ENCODE data around the gene NIN.
A peak's percentile ranks its signal among the peaks of the same experiment; 100 is the strongest.
"Not testable (repeated sequence)": the region's sequence is repeated elsewhere in the genome, so short reads cannot be mapped to it uniquely, and the experiment has no call there.

NIN gene

DNA sequence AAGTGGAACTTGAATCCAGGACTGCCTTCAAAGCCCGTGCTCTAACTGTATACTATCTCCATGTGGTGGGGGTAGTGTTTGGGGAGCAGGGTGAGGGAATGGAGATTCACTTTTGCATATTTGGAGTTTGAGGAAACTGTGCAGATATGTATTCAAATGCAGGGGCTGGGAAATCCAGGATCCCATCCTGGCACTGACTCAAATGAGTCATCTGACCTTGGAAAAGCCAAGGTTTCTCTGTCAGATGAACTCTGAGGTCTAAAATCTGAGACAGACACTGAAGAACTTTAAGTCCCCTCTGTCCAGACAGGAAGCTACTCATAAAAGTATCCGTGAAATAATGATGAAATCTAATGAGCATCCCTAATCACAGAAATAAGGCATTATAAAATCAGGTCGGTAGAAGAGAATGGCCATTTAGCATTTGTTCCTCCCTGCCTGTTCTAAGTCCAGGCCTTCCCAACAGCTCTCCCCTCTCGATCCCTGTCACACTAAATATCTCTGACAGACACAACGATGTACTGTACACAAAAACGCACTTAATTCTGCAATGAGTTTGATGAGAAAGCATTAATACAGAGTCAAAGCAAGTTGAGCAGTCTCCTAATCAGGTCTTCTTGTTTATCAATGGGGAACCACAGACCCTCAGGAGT, 14.4 kb downstream of the NIN start:
- Histone ChIP-seq H3K4me1 (ENCODE audit: control insufficient read depth, insufficient read depth, low read length, unreplicated experiment) (peaks cover 14% of the 10 kb centered on the region), H3K36me3 (ENCODE audit: insufficient read depth, low read length) (no peaks in the 10 kb centered on the region; the same call in 1 of the 2 replicates), H3K79me2 (ENCODE audit: control insufficient read depth, insufficient read depth, low read length, unreplicated experiment) (peaks cover 11% of the 10 kb centered on the region), H3K27me3 (ENCODE audit: insufficient read depth, low read length) (no peaks in the 10 kb centered on the region), H2AFZ (ENCODE audit: low read length, unreplicated experiment) (no peak overlapping the region), H3K4me3 (ENCODE audit: low read depth, low read length) (peak overlapping the region; percentile 16; the same call in 1 of the 2 replicates), H3K27ac (ENCODE audit: low read depth, low read length) (peak overlapping the region; percentile 33; the same call in 1 of the 2 replicates)

DNA sequence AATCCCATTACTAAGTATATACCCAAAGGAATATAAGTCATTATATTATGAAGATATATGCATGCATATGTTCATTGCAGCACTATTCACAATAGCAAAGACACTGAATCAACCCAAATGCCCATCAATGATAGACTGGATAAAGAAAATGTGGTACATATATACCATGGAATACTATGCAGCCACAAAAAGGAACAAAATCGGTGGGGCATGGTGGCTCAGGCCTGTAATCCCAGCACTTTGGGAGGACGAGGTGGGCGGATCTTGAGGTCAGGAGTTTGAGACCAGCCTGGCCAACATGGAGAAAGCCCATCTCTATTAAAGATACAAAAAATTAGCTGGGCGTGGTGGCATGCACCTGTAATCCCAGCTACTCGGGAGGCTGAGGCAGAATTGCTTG, 15.4 kb downstream of the NIN start:
- H3K4me1 ChIP-seq (ENCODE audit: control insufficient read depth, insufficient read depth, low read length, unreplicated experiment): peaks cover 14% of the 10 kb centered on the region
- H3K27me3 ChIP-seq (ENCODE audit: insufficient read depth, low read length); H3K27ac ChIP-seq (ENCODE audit: low read depth, low read length); H2AFZ ChIP-seq (ENCODE audit: low read length, unreplicated experiment); H3K79me2 ChIP-seq (ENCODE audit: control insufficient read depth, insufficient read depth, low read length, unreplicated experiment); H3K4me3 ChIP-seq (ENCODE audit: low read depth, low read length); H3K36me3 ChIP-seq (ENCODE audit: insufficient read depth, low read length): not testable (repeated sequence)

DNA sequence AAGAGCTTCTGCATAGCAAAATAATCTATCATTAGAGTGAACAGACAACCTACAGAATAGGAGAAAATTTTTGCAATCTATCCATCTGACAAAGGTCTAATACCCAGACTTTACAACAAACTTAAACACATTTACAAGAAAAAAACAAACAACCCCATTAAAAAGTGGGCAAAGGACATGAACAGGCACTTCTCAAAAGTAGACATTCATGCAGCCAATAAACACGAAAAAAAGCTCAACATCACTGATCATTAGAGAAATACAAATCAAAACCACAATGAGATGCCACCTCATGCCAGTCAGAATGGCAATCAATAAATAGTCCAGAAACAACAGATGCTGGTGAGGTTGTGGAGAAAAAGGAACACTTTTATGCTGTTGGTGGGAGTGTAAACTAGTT, 15.9 kb downstream of the NIN start:
- H3K4me1 ChIP-seq (ENCODE audit: control insufficient read depth, insufficient read depth, low read length, unreplicated experiment): peaks cover 14% of the 10 kb centered on the region
- H3K27ac ChIP-seq (ENCODE audit: low read depth, low read length); H3K79me2 ChIP-seq (ENCODE audit: control insufficient read depth, insufficient read depth, low read length, unreplicated experiment); H3K36me3 ChIP-seq (ENCODE audit: insufficient read depth, low read length); H3K27me3 ChIP-seq (ENCODE audit: insufficient read depth, low read length); H3K4me3 ChIP-seq (ENCODE audit: low read depth, low read length); H2AFZ ChIP-seq (ENCODE audit: low read length, unreplicated experiment): not testable (repeated sequence)

DNA sequence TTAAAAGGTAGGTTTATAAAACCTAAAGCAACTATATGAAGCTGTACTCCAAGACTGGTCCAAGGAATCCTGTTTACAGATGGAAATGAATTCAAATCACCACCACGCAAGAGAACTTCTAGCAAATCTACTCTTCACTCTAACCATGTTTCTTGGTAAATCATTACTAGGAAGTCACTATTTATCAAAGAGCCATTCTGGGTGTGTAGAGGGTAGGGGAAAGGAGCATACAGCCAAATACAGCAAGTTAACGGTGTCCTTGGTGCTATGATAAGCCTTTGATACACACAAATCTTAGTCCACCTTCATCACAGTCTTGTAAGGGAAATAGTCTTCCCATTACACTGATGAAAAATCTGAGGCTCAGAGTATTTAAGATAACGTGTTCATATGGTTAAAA, 16.8 kb downstream of the NIN start:
- Histone ChIP-seq H2AFZ (ENCODE audit: low read length, unreplicated experiment) (no peak overlapping the region), H3K4me1 (ENCODE audit: control insufficient read depth, insufficient read depth, low read length, unreplicated experiment) (peaks cover 14% of the 10 kb centered on the region), H3K79me2 (ENCODE audit: control insufficient read depth, insufficient read depth, low read length, unreplicated experiment) (peaks cover 4% of the 10 kb centered on the region), H3K27ac (ENCODE audit: low read depth, low read length) (no peak overlapping the region), H3K4me3 (ENCODE audit: low read depth, low read length) (no peak overlapping the region), H3K36me3 (ENCODE audit: insufficient read depth, low read length) (no peaks in the 10 kb centered on the region; the same call in 1 of the 2 replicates), H3K27me3 (ENCODE audit: insufficient read depth, low read length) (no peaks in the 10 kb centered on the region)

DNA sequence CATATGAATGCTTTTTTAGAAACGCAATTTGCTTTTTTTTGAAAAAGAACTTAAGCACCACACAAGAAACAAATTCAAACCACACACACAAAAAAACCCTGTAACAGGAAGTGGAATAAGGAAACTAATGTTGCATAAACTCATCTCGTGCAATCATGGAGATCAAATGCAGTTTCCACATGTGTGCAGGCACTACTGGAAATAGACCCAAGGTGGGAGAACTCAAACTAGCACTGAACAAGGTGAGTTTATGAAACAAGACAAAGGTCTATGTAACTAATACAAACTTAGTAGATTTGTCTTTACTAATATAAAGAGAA, 17.5 kb downstream of the NIN start:
- Histone ChIP-seq H3K4me3 (ENCODE audit: low read depth, low read length) (no peak overlapping the region), H3K79me2 (ENCODE audit: control insufficient read depth, insufficient read depth, low read length, unreplicated experiment) (peaks cover 4% of the 10 kb centered on the region), H3K27ac (ENCODE audit: low read depth, low read length) (no peak overlapping the region), H3K4me1 (ENCODE audit: control insufficient read depth, insufficient read depth, low read length, unreplicated experiment) (peaks cover 14% of the 10 kb centered on the region), H3K36me3 (ENCODE audit: insufficient read depth, low read length) (no peaks in the 10 kb centered on the region; the same call in 1 of the 2 replicates), H3K27me3 (ENCODE audit: insufficient read depth, low read length) (no peaks in the 10 kb centered on the region), H2AFZ (ENCODE audit: low read length, unreplicated experiment) (no peak overlapping the region)

DNA sequence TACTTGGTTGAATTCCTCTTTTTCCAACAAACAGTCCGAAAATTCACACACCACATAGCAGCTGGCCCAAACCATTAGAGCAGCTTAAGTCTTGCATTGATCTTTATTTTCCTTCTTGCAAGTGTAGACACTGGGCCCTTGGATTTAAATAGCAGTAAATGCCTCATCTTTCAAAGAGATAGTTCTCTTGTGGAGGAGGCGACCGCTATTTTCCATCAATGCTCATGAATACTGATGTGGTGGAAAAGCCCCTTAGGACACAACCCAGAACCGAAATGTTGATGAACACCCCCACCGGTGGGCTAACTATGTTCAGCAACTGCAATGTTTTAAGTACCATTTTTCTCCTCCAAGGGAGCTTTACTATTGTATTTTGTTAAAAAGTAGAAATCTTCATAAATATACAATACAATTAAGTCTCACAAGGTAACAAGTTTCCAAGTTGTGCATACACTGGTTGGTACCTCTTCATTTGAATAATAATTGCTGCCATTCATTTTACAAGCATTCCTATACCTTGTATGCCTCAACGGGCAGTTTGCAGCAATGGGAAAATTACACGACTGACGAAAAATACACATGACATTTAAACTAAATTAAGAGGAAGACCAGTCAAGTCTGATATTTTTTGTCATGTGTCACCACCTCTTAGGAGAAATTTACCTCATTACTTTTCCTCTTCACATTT, 18.0 kb downstream of the NIN start:
- Histone ChIP-seq H3K4me3 (ENCODE audit: low read depth, low read length) (no peak overlapping the region), H2AFZ (ENCODE audit: low read length, unreplicated experiment) (no peak overlapping the region), H3K27ac (ENCODE audit: low read depth, low read length) (no peak overlapping the region), H3K4me1 (ENCODE audit: control insufficient read depth, insufficient read depth, low read length, unreplicated experiment) (peaks cover 14% of the 10 kb centered on the region), H3K79me2 (ENCODE audit: control insufficient read depth, insufficient read depth, low read length, unreplicated experiment) (peaks cover 4% of the 10 kb centered on the region), H3K36me3 (ENCODE audit: insufficient read depth, low read length) (no peaks in the 10 kb centered on the region; the same call in 1 of the 2 replicates), H3K27me3 (ENCODE audit: insufficient read depth, low read length) (no peaks in the 10 kb centered on the region)

DNA sequence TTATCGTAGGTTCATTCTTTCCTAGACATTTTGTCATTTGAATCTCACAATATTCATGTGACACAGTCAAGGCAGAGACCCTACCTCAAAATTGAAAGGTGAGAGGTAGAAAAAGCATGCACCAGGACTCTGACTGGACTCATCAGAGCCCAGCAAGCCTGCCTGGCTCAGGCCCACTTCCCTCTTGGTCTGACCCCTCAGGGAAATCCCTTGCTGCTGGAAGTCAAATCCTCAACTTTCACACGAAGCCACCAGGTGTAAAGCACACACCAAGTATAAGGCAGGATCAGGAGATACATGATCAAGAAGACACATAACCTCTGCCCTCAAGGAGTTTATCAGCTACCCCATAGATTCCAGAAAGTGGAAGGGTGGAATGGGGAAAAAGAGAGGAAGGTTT, 18.8 kb downstream of the NIN start:
- Histone ChIP-seq H3K27me3 (ENCODE audit: insufficient read depth, low read length) (no peaks in the 10 kb centered on the region), H3K4me3 (ENCODE audit: low read depth, low read length) (no peak overlapping the region), H2AFZ (ENCODE audit: low read length, unreplicated experiment) (no peak overlapping the region), H3K27ac (ENCODE audit: low read depth, low read length) (no peak overlapping the region), H3K79me2 (ENCODE audit: control insufficient read depth, insufficient read depth, low read length, unreplicated experiment) (peaks cover 4% of the 10 kb centered on the region), H3K36me3 (ENCODE audit: insufficient read depth, low read length) (no peaks in the 10 kb centered on the region; the same call in 1 of the 2 replicates), H3K4me1 (ENCODE audit: control insufficient read depth, insufficient read depth, low read length, unreplicated experiment) (peaks cover 14% of the 10 kb centered on the region)

DNA sequence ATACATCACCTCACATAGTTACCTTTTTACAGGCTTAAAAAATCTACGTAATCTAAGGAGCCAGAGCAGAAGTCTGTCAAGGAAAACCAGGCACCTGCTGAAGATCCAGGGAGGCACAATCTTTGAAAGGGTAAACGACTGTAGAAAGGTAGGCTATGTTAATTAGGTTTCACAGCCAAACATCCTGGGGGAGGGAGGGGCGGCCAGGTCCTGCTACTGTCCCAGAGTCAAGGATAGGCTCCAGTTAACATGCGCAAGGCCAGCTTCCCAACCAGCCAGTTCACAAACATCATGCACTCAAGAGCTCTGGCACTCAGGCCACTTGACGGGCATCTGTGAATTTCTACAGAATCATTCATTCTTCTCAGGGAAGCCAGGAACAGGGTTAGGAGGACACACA, 22.9 kb downstream of the NIN start:
- Histone ChIP-seq H2AFZ (ENCODE audit: low read length, unreplicated experiment) (no peak overlapping the region), H3K27ac (ENCODE audit: low read depth, low read length) (no peak overlapping the region), H3K4me1 (ENCODE audit: control insufficient read depth, insufficient read depth, low read length, unreplicated experiment) (peaks cover 16% of the 10 kb centered on the region), H3K4me3 (ENCODE audit: low read depth, low read length) (no peak overlapping the region), H3K27me3 (ENCODE audit: insufficient read depth, low read length) (no peaks in the 10 kb centered on the region), H3K36me3 (ENCODE audit: insufficient read depth, low read length) (no peaks in the 10 kb centered on the region; the same call in 1 of the 2 replicates), H3K79me2 (ENCODE audit: control insufficient read depth, insufficient read depth, low read length, unreplicated experiment) (no peaks in the 10 kb centered on the region)

DNA sequence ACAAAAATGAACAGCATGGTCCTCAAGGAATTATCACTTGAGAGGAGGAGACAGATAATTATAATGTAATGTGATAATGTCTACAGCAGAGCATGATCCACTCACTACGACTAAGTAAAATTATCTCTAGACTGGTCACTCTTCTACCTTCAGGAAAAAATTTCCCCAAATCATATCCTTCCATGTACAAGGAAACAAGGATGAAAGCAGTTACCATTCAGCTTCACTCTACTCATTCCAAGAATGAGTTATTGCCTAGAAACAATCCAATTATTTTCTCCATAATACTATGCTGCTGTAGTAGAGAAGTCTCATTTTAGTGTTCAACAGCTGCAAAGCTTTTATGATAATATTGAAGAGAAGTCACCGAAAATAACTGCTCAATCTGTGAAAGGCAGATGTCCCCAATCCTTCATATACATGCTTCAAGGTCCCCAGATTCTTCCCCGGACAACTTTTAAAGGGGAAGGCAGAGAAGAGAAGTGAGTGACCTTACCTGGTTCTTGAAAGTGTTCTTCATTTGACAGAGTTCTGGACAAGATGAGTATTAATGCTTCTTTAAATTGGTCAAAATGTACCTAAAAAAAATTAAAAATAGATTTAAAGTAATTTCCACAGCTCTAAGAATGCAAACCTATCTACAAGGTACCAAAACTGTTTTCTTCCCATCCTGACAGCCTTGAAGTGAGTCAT, 24.6 kb downstream of the NIN start:
- no peak overlapping the region for H3K4me3 ChIP-seq (ENCODE audit: low read depth, low read length)
- peaks cover 29% of the 10 kb centered on the region for H3K4me1 ChIP-seq (ENCODE audit: control insufficient read depth, insufficient read depth, low read length, unreplicated experiment)
- H3K36me3 ChIP-seq (ENCODE audit: insufficient read depth, low read length): no peaks in the 10 kb centered on the region; the same call in 1 of the 2 replicates
- no peaks in the 10 kb centered on the region for H3K27me3 ChIP-seq (ENCODE audit: insufficient read depth, low read length)
- H3K27ac ChIP-seq (ENCODE audit: low read depth, low read length): no peak overlapping the region
- no peaks in the 10 kb centered on the region for H3K79me2 ChIP-seq (ENCODE audit: control insufficient read depth, insufficient read depth, low read length, unreplicated experiment)
- no peak overlapping the region for H2AFZ ChIP-seq (ENCODE audit: low read length, unreplicated experiment)

DNA sequence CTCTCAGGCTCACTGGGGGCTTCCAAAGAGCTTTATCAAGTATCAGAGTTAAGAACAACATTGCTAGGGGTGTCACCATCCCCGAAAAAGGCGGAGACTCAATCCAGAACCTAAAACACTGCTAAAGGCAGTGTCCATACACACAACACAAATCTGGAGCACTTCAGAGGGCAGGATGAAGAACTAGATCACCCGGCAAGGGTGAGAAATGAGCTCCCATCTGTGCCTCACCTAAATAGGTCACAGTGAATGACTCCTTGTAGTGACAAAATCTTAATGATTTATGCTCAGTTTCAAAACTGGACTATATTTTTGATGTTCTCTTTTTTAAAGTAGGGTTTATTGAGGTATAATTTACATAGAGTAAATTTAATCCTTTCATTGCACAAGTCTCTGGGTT, 25.6 kb downstream of the NIN start:
- H3K4me1 ChIP-seq (ENCODE audit: control insufficient read depth, insufficient read depth, low read length, unreplicated experiment): peaks cover 35% of the 10 kb centered on the region
- H3K36me3 ChIP-seq (ENCODE audit: insufficient read depth, low read length): no peaks in the 10 kb centered on the region; the same call in 1 of the 2 replicates
- H2AFZ ChIP-seq (ENCODE audit: low read length, unreplicated experiment): no peak overlapping the region
- no peaks in the 10 kb centered on the region for H3K27me3 ChIP-seq (ENCODE audit: insufficient read depth, low read length)
- H3K27ac ChIP-seq (ENCODE audit: low read depth, low read length): no peak overlapping the region
- no peaks in the 10 kb centered on the region for H3K79me2 ChIP-seq (ENCODE audit: control insufficient read depth, insufficient read depth, low read length, unreplicated experiment)
- H3K4me3 ChIP-seq (ENCODE audit: low read depth, low read length): no peak overlapping the region

All from ACC112 (cell line).